CD4-positive, alpha-beta T cell (primary cell): ENCODE data around the gene TRIM37. TPM values are rescaled to one million over a fixed set of nuclear protein-coding genes. Genes with fewer than 3 reads are reported as not detected.

Experiments used
- ATAC-seq: fragments of 200-7000 bp; cut with Tn5 transposase; one replicate; pipeline ENCODE4 v1.10.0; 2022; ENCODE audit warnings: mild to moderate bottlenecking; ENCODE audit not compliant: poor library complexity
- CTCF ChIA-PET: fragments of 350-600 bp; sonication (Branson Sonifier 250); formaldehyde crosslinking; loops from one replicate; lab custom pipeline; 2021; ENCODE audit warnings: antibody characterized with exemption, inconsistent platforms; lab: Charles Lee
- POLR2A ChIA-PET: fragments of 350-600 bp; sonication (Branson Sonifier 250); formaldehyde crosslinking; loops from one replicate; lab custom pipeline; 2021; ENCODE audit warnings: antibody characterized with exemption, inconsistent platforms; lab: Charles Lee
- DNase-seq, 14 experiments: peaks; one replicate each; pipeline ENCODE4 v3.0.0-alpha.2; 2013 to 2020; ENCODE audit warnings: mixed read lengths in 2 of 14
- H3K27ac ChIP-seq, 2 donors: one replicate each; pipeline versions ENCODE4 v1.5.1 to v1.7.0; 2013; ENCODE audit warnings: low read length in 2 of 2, low read depth in 1 of 2, mild to moderate bottlenecking in 1 of 2
- H3K27me3 ChIP-seq, 2 experiments: 1 replicate in 1 of 2; 2 replicates in 1 of 2; pipeline versions ENCODE4 v1.6.1 to v1.7.0; 2013; ENCODE audit warnings: low read length in 2 of 2, control low read depth in 1 of 2, mild to moderate bottlenecking in 1 of 2, moderate library complexity in 1 of 2; ENCODE audit not compliant: insufficient read depth in 2 of 2, control insufficient read depth in 1 of 2
- H3K36me3 ChIP-seq: one replicate; pipeline ENCODE4 v1.6.1; 2013; ENCODE audit warnings: low read length, control low read depth; ENCODE audit not compliant: insufficient read depth
- H3K4me1 ChIP-seq: one replicate; pipeline ENCODE4 v1.6.1; 2013; ENCODE audit warnings: low read length, control low read depth; ENCODE audit not compliant: insufficient read depth
- H3K4me3 ChIP-seq: one replicate; pipeline ENCODE4 v1.5.1; 2013; ENCODE audit warnings: mild to moderate bottlenecking, low read length, moderate library complexity
- H3K9me3 ChIP-seq, 2 experiments: 1 replicate in 1 of 2; 2 replicates in 1 of 2; pipeline versions ENCODE4 v1.6.1 to v1.7.0; 2013; ENCODE audit warnings: low read length in 2 of 2, mild to moderate bottlenecking in 2 of 2, control low read depth in 1 of 2, moderate library complexity in 1 of 2; ENCODE audit not compliant: control insufficient read depth in 1 of 2, insufficient read depth in 1 of 2
- H3K27ac Mint-ChIP-seq: one replicate; pipeline ENCODE4 v1.8.0; 2020; ENCODE audit warnings: mixed read lengths
- H3K27me3 Mint-ChIP-seq: one replicate; pipeline ENCODE4 v1.8.0; 2021; ENCODE audit warnings: mixed read lengths
- H3K36me3 Mint-ChIP-seq: one replicate; pipeline ENCODE4 v1.8.0; 2021; ENCODE audit warnings: low read depth, mixed read lengths
- H3K4me1 Mint-ChIP-seq: one replicate; pipeline ENCODE4 v1.8.0; 2021; ENCODE audit warnings: low read depth, mixed read lengths
- H3K4me3 Mint-ChIP-seq: one replicate; pipeline ENCODE4 v1.8.0; 2020; ENCODE audit warnings: mild to moderate bottlenecking, mixed read lengths
- H3K9me3 Mint-ChIP-seq: one replicate; pipeline ENCODE4 v1.8.0; 2020; ENCODE audit warnings: mixed read lengths
- CTCF ChIP-seq: fragments of 200-600 bp; IDR thresholded peaks from one replicate; pipeline ENCODE4 v1.8.0; 2022; ENCODE audit warnings: antibody characterized with exemption, mild to moderate bottlenecking
- intact Hi-C, 2 experiments: fragments of 100-400 bp; cut with DNase I in 1 of 2; cut with micrococcal nuclease in 1 of 2; formaldehyde crosslinking; loops; one replicate each; pipeline versions ENCODE4 v1.15.1 to v1.9.0; 2023 to 2025; cut with DNase I, micrococcal nuclease
- total RNA-seq, 174 experiments: library from RNA in 2 of 174; stranded (reverse) in 2 of 174; gene quantifications; one replicate each; pipeline ENCODE4 v1.2.3 and lab custom pipeline; 2021 to 2026

The TRIM37 gene
- total RNA-seq, 2 experiments from 2014 or later: 16.8 to 18.0 TPM

GRCh38 chr17:58985971-58986370, 120.7 kb downstream of the TRIM37 start:
- Histone ChIP-seq H3K27ac (no peak overlapping the region), H3K4me1 (no peaks in the 10 kb centered on the region), H3K9me3 (no peaks in the 10 kb centered on the region), H3K4me3 (no peak overlapping the region), H3K36me3 (no peaks in the 10 kb centered on the region), H3K27me3 (no peaks in the 10 kb centered on the region)
- ATAC-seq (no peak), DNase-seq (no peak)
- H3K27me3 Mint-ChIP-seq: no peaks in the 10 kb centered on the region
- CTCF ChIA-PET: no interaction called here
- POLR2A ChIA-PET: no interaction called here
- intact Hi-C loops: no loop called here
- H3K9me3 Mint-ChIP-seq: no peaks in the 10 kb centered on the region
- H3K36me3 Mint-ChIP-seq: no peaks in the 10 kb centered on the region
- no peak overlapping the region for H3K4me3 Mint-ChIP-seq
- no peak for TF ChIP-seq CTCF
- no peaks in the 10 kb centered on the region for H3K4me1 Mint-ChIP-seq
- H3K27ac Mint-ChIP-seq: no peak overlapping the region

- no peaks in the 10 kb centered on the region for H3K36me3 ChIP-seq
- no peaks in the 10 kb centered on the region for H3K4me1 ChIP-seq
- no peak overlapping the region for H3K4me3 ChIP-seq
- H3K9me3 Mint-ChIP-seq: no peaks in the 10 kb centered on the region
- H3K27me3 ChIP-seq: no peaks in the 10 kb centered on the region
- no peaks in the 10 kb centered on the region for H3K36me3 Mint-ChIP-seq
- DNase-seq (no peak), ATAC-seq (no peak)
- H3K27ac Mint-ChIP-seq: no peak overlapping the region
- no peak overlapping the region for H3K4me3 Mint-ChIP-seq
- intact Hi-C loops: no loop called here
- no peak for TF ChIP-seq CTCF
- no peaks in the 10 kb centered on the region for H3K4me1 Mint-ChIP-seq
- H3K27ac ChIP-seq: no peak overlapping the region
- CTCF ChIA-PET: no interaction called here
- H3K27me3 Mint-ChIP-seq: no peaks in the 10 kb centered on the region
- no peaks in the 10 kb centered on the region for H3K9me3 ChIP-seq
- POLR2A ChIA-PET: no interaction called here
Measured at GRCh38 chr17:58985367-58985766, 121.3 kb downstream of the TRIM37 start.

GRCh38 chr17:58982626-58983025, 124.1 kb downstream of the TRIM37 start:
- DNase-seq (no peak), ATAC-seq (no peak)
- no peaks in the 10 kb centered on the region for H3K9me3 Mint-ChIP-seq
- CTCF ChIA-PET: no interaction called here
- no peak overlapping the region for H3K4me3 ChIP-seq
- TF ChIP-seq CTCF: no peak
- no peaks in the 10 kb centered on the region for H3K27me3 ChIP-seq
- no peak overlapping the region for H3K27ac Mint-ChIP-seq
- no peaks in the 10 kb centered on the region for H3K36me3 ChIP-seq
- H3K4me1 Mint-ChIP-seq: no peaks in the 10 kb centered on the region
- H3K27ac ChIP-seq: no peak overlapping the region
- H3K27me3 Mint-ChIP-seq: no peaks in the 10 kb centered on the region
- H3K36me3 Mint-ChIP-seq: no peaks in the 10 kb centered on the region
- POLR2A ChIA-PET: no interaction called here
- H3K4me1 ChIP-seq: no peaks in the 10 kb centered on the region
- H3K9me3 ChIP-seq: no peaks in the 10 kb centered on the region
- intact Hi-C loops: no loop called here
- no peak overlapping the region for H3K4me3 Mint-ChIP-seq
